Neural cell (in vitro differentiated cells): ENCODE measurements around the gene GTPBP4. TPM values are rescaled to one million over a fixed set of nuclear protein-coding genes. Genes with fewer than 3 reads are reported as not detected.

ENCODE experiments used
- H2AFZ ChIP-seq: fragments of 200-600, 300-800 bp; sonication (generic), shearing (Covaris generic); 2 replicates; pipeline ENCODE4 v1.6.0; 2014; ENCODE audit warnings: low read depth, mild to moderate bottlenecking, antibody characterized with exemption, low read length, moderate library complexity
- H3F3A ChIP-seq: fragments of 200-600 bp; shearing (Covaris generic); 2 replicates; pipeline ENCODE4 v1.6.1; 2016; ENCODE audit warnings: mild to moderate bottlenecking, moderate library complexity, mixed read lengths, antibody characterized with exemption, low read length; ENCODE audit not compliant: insufficient read depth, poor library complexity, severe bottlenecking
- H3K27ac ChIP-seq: fragments of 200-600, 300-800 bp; sonication (generic), shearing (Covaris generic); 2 replicates; pipeline ENCODE4 v1.5.1; 2014; ENCODE audit warnings: mild to moderate bottlenecking, low read length, moderate library complexity
- H3K27me3 ChIP-seq: fragments of 300-800, 200-600 bp; sonication (generic), shearing (Covaris generic); 2 replicates; pipeline ENCODE4 v1.6.0; 2014; ENCODE audit warnings: mild to moderate bottlenecking, low read depth, low read length, moderate library complexity; ENCODE audit not compliant: insufficient read depth
- H3K36me3 ChIP-seq: fragments of 300-800, 200-600 bp; sonication (generic), shearing (Covaris generic); 2 replicates; pipeline ENCODE4 v1.5.1; 2014; ENCODE audit warnings: mild to moderate bottlenecking, antibody characterized with exemption, low read length, moderate library complexity; ENCODE audit not compliant: insufficient read depth
- H3K4me2 ChIP-seq: fragments of 300-800, 200-600 bp; sonication (generic), shearing (Covaris generic); 2 replicates; pipeline ENCODE4 v1.6.0; 2014; ENCODE audit warnings: mild to moderate bottlenecking, low read length
- H3K4me3 ChIP-seq: fragments of 300-800, 200-600 bp; sonication (generic), shearing (Covaris generic); 2 replicates; pipeline ENCODE4 v1.5.1; 2014; ENCODE audit warnings: mild to moderate bottlenecking, low read length, moderate library complexity
- H3K79me2 ChIP-seq: fragments of 200-600 bp; shearing (Covaris generic); replicated peaks from 2 replicates; pipeline ENCODE4 v1.6.0; 2014; ENCODE audit warnings: mild to moderate bottlenecking, low read length, moderate library complexity; ENCODE audit not compliant: insufficient read depth
- H3K9ac ChIP-seq: fragments of 300-800, 200-600 bp; sonication (generic), shearing (Covaris generic); 2 replicates; pipeline ENCODE4 v1.6.1; 2016; ENCODE audit warnings: mild to moderate bottlenecking, low read length, mixed read lengths
- H3K9me2 ChIP-seq: fragments of 200-600 bp; shearing (Covaris generic); 2 replicates; pipeline ENCODE4 v1.6.1; 2016; ENCODE audit warnings: mild to moderate bottlenecking, low read length, mixed read lengths; ENCODE audit not compliant: insufficient read depth
- H3K9me3 ChIP-seq: fragments of 200-600, 300-800 bp; sonication (generic), shearing (Covaris generic); 2 replicates; pipeline ENCODE4 v1.6.1; 2016; ENCODE audit warnings: mild to moderate bottlenecking, mixed run types, low read length, moderate library complexity, mixed read lengths
- H4K20me1 ChIP-seq: fragments of 200-600 bp; shearing (Covaris generic); 2 replicates; pipeline ENCODE4 v1.6.1; 2016; ENCODE audit warnings: mild to moderate bottlenecking, mixed run types; ENCODE audit not compliant: insufficient read depth
- CTCF ChIP-seq: fragments of 450-650 bp; IDR thresholded peaks from 2 replicates; pipeline ENCODE4 v1.5.1; 2014; ENCODE audit warnings: antibody characterized with exemption, mild to moderate bottlenecking, moderate library complexity; ENCODE audit not compliant: poor library complexity, severe bottlenecking
- EP300 ChIP-seq: fragments of 450-650 bp; conservative IDR thresholded peaks from 2 replicates; pipeline ENCODE4 v1.6.1; 2014; ENCODE audit warnings: antibody characterized with exemption, mild to moderate bottlenecking, moderate library complexity; ENCODE audit not compliant: poor library complexity, severe bottlenecking
- EZH2 ChIP-seq: fragments of 200-600, 300-800 bp; shearing (Covaris generic), sonication (generic); IDR thresholded peaks from 2 replicates; pipeline ENCODE4 v1.6.1; 2014; ENCODE audit warnings: antibody characterized with exemption, low read length, borderline replicate concordance, mild to moderate bottlenecking; ENCODE audit not compliant: insufficient read depth, poor library complexity, severe bottlenecking
- MXI1 ChIP-seq: fragments of 450-650 bp; conservative IDR thresholded peaks from 2 replicates; pipeline ENCODE4 v1.6.1; 2014; ENCODE audit warnings: antibody characterized with exemption, mild to moderate bottlenecking; ENCODE audit not compliant: poor library complexity, severe bottlenecking
- POLR2AphosphoS5 ChIP-seq: IDR thresholded peaks from 2 replicates; pipeline ENCODE4 v1.6.1; 2012
- RAD21 ChIP-seq: fragments of 450-650 bp; conservative IDR thresholded peaks from 2 replicates; pipeline ENCODE4 v1.6.1; 2014; ENCODE audit warnings: antibody characterized with exemption, mild to moderate bottlenecking, moderate library complexity
- REST ChIP-seq: IDR thresholded peaks from 2 replicates; pipeline ENCODE4 v1.6.1; 2012; ENCODE audit warnings: borderline replicate concordance
- SMC3 ChIP-seq: fragments of 450-650 bp; conservative IDR thresholded peaks from 2 replicates; pipeline ENCODE4 v1.6.1; 2014; ENCODE audit warnings: antibody characterized with exemption, mild to moderate bottlenecking, moderate library complexity; ENCODE audit not compliant: poor library complexity
- TAF1 ChIP-seq: IDR thresholded peaks from 2 replicates; pipeline ENCODE4 v1.6.1; 2012; ENCODE audit warnings: low read depth
- polyA plus RNA-seq: library from polyadenylated mRNA; depleted of rRNA; stranded (reverse); fragments of >200 nt; gene quantifications from 2 replicates; pipeline ENCODE4 v1.2.3, GENCODE V29; 2014

The GTPBP4 gene
- polyA plus RNA-seq, 1 donor from 2014 or later = 32.7 TPM

DNA sequence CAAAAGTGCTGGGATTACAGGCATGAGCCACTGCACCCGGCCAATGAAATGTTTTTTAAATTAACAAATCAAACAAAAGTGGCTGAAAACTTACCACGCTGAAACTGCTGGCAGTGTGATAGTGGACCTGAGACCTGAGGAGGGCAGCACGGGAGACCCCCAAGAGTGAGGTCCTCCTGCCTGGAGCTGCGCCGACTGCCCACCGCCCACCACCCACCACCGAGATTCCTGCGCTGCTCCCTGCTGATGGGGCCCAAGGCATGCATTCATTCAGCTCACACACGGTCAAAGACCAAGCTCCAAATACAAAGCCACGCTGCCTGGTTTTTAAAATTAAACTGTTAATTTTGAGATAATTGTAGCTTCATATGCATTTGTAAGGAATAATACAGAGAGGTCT lies 40.4 kb upstream of the GTPBP4 start:
- Histone ChIP-seq H3K36me3 (no peaks in the 10 kb centered on the region), H3F3A (no peaks in the 10 kb centered on the region), H3K27ac (no peak overlapping the region), H3K9me3 (no peaks in the 10 kb centered on the region), H3K4me3 (no peak overlapping the region), H3K4me2 (no peak overlapping the region), H4K20me1 (no peaks in the 10 kb centered on the region), H3K9ac (no peak overlapping the region), H3K79me2 (no peaks in the 10 kb centered on the region), H3K9me2 (no peaks in the 10 kb centered on the region), H2AFZ (no peak overlapping the region), H3K27me3 (no peaks in the 10 kb centered on the region)
- TF ChIP-seq SMC3 (no peak), RAD21 (no peak), MXI1 (no peak), CTCF (no peak), REST (no peak), EP300 (no peak), EZH2 (no peak), POLR2AphosphoS5 (no peak)

DNA sequence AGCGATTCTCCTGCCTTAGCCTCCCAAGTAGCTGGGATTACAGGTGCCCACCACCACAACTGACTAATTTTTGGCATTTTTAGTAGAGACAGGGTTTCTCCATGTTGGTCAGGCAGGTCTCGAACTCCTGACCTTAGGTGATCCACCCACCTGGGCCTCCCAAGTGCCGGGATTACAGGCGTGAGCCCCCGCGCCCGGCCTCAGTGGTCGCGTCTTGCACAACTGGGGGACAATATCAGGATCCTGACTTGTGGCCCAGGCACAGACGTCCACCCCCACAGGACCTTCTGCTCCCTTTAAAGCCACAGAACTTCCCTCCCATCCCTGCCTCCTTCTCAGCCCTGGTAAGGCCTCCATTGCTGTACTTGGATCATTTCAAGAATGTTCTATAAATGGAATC lies 39.9 kb upstream of the GTPBP4 start:
- Histone ChIP-seq H3K9ac (no peak overlapping the region), H3K9me2 (no peaks in the 10 kb centered on the region), H3K27me3 (no peaks in the 10 kb centered on the region), H3K4me3 (no peak overlapping the region), H3K9me3 (no peaks in the 10 kb centered on the region), H3K79me2 (no peaks in the 10 kb centered on the region), H4K20me1 (no peaks in the 10 kb centered on the region), H3K4me2 (no peak overlapping the region), H3F3A (no peaks in the 10 kb centered on the region), H3K27ac (no peak overlapping the region), H2AFZ (no peak overlapping the region), H3K36me3 (no peaks in the 10 kb centered on the region)
- no peak for TF ChIP-seq RAD21
- no peak for TF ChIP-seq EZH2
- no peak for TF ChIP-seq REST
- TF ChIP-seq MXI1 = no peak
- TF ChIP-seq POLR2AphosphoS5 = no peak
- TF ChIP-seq TAF1 = no peak
- no peak for TF ChIP-seq CTCF
- no peak for TF ChIP-seq EP300
- no peak for TF ChIP-seq SMC3
